Activated B cell treated with CpG ODN at 0.5 μM for 24 hours (primary cell): ENCODE results near the gene KDM8. TPM values are rescaled to one million over a fixed set of nuclear protein-coding genes. Genes with fewer than 3 reads are reported as not detected.

Source experiments
- ATAC-seq: fragments of 200-7000 bp; cut with Tn5 transposase; one replicate; pipeline ENCODE4 v1.10.0; 2021; ENCODE audit warnings: low read depth, mild to moderate bottlenecking, moderate library complexity
- CTCF ChIA-PET: fragments of 350-600 bp; sonication (Branson Sonifier 250); formaldehyde crosslinking; loops from one replicate; lab custom pipeline; 2021; ENCODE audit warnings: antibody characterized with exemption; lab: Charles Lee
- POLR2A ChIA-PET: fragments of 350-600 bp; sonication (Branson Sonifier 250); formaldehyde crosslinking; loops from one replicate; lab custom pipeline; 2021; ENCODE audit warnings: antibody characterized with exemption; lab: Charles Lee
- DNase-seq: peaks from one replicate; pipeline ENCODE4 v3.0.0; 2022
- H3K27ac Mint-ChIP-seq: one replicate; pipeline ENCODE4 v1.8.0; 2020; ENCODE audit warnings: mixed read lengths
- H3K27me3 Mint-ChIP-seq: one replicate; pipeline ENCODE4 v1.8.0; 2021; ENCODE audit warnings: mixed read lengths
- H3K36me3 Mint-ChIP-seq: one replicate; pipeline ENCODE4 v1.8.0; 2021; ENCODE audit warnings: low read depth, mixed read lengths
- H3K4me1 Mint-ChIP-seq: one replicate; pipeline ENCODE4 v1.8.0; 2021; ENCODE audit warnings: mixed read lengths
- H3K4me3 Mint-ChIP-seq: one replicate; pipeline ENCODE4 v1.8.0; 2020; ENCODE audit warnings: mild to moderate bottlenecking, mixed read lengths
- H3K9me3 Mint-ChIP-seq: one replicate; pipeline ENCODE4 v1.8.0; 2020; ENCODE audit warnings: mixed read lengths
- intact Hi-C: fragments of 100-400 bp; cut with micrococcal nuclease; formaldehyde crosslinking; loops from one replicate; pipeline ENCODE4 v1.15.1; 2024
- total RNA-seq: library from RNA; stranded (reverse); gene quantifications from 2 replicates; pipeline ENCODE4 v1.2.3, GENCODE V29; 2022
- TF ChIP-seq, protein P1 (sequence below): fragments of 200-600 bp; IDR thresholded peaks from one replicate; pipeline ENCODE4 v1.8.0; 2022; ENCODE audit warnings: antibody characterized with exemption, mild to moderate bottlenecking

The KDM8 gene
- total RNA-seq, 1 donor from 2014 or later, result 17.9 TPM

GRCh38 chr16:27181019-27181790, 22.1 kb upstream of the KDM8 start:
- H3K36me3 Mint-ChIP-seq, result no peaks in the 10 kb centered on the region
- peaks cover 16% of the 10 kb centered on the region for H3K4me1 Mint-ChIP-seq
- no peak for DNase-seq
- intact Hi-C loops, result no loop called here
- H3K27me3 Mint-ChIP-seq, result no peaks in the 10 kb centered on the region
- ChIA-PET POLR2A (interaction anchor here (0.6 kb wide), 1 partner anchor 69 kb away, joined by 3 read pairs; no protein-coding TSS in a partner anchor), CTCF (interaction anchor here (0.6 to 5.0 kb wide), 6 partner anchors 40 to 275 kb away, joined by 3 to 26 read pairs (median 4); no protein-coding TSS in a partner anchor)
- no peak for ATAC-seq
- H3K27ac Mint-ChIP-seq, result no peak overlapping the region
- TF ChIP-seq, protein P1, sequence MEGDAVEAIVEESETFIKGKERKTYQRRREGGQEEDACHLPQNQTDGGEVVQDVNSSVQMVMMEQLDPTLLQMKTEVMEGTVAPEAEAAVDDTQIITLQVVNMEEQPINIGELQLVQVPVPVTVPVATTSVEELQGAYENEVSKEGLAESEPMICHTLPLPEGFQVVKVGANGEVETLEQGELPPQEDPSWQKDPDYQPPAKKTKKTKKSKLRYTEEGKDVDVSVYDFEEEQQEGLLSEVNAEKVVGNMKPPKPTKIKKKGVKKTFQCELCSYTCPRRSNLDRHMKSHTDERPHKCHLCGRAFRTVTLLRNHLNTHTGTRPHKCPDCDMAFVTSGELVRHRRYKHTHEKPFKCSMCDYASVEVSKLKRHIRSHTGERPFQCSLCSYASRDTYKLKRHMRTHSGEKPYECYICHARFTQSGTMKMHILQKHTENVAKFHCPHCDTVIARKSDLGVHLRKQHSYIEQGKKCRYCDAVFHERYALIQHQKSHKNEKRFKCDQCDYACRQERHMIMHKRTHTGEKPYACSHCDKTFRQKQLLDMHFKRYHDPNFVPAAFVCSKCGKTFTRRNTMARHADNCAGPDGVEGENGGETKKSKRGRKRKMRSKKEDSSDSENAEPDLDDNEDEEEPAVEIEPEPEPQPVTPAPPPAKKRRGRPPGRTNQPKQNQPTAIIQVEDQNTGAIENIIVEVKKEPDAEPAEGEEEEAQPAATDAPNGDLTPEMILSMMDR, result no peak
- H3K9me3 Mint-ChIP-seq, result peaks cover 3% of the 10 kb centered on the region
- H3K4me3 Mint-ChIP-seq, result no peak overlapping the region

- H3K36me3 Mint-ChIP-seq, result no peaks in the 10 kb centered on the region
- CTCF ChIA-PET, result no interaction called here
- H3K4me3 Mint-ChIP-seq, result no peak overlapping the region
- POLR2A ChIA-PET, result no interaction called here
- no peak for DNase-seq
- TF ChIP-seq, protein P1, result no peak
- intact Hi-C loops, result no loop called here
- peaks cover 15% of the 10 kb centered on the region for H3K4me1 Mint-ChIP-seq
- no peak for ATAC-seq
- no peak overlapping the region for H3K27ac Mint-ChIP-seq
- no peaks in the 10 kb centered on the region for H3K27me3 Mint-ChIP-seq
- H3K9me3 Mint-ChIP-seq, result peaks cover 3% of the 10 kb centered on the region
Measured at GRCh38 chr16:27182906-27183405, 20.4 kb upstream of the KDM8 start.

- no peaks in the 10 kb centered on the region for H3K36me3 Mint-ChIP-seq
- peaks cover 3% of the 10 kb centered on the region for H3K9me3 Mint-ChIP-seq
- ChIA-PET POLR2A (no interaction called here), CTCF (no interaction called here)
- ATAC-seq (no peak), DNase-seq (no peak)
- TF ChIP-seq, protein P1, result no peak
- no peak overlapping the region for H3K27ac Mint-ChIP-seq
- no peaks in the 10 kb centered on the region for H3K27me3 Mint-ChIP-seq
- H3K4me1 Mint-ChIP-seq, result peaks cover 1% of the 10 kb centered on the region
- intact Hi-C loops, result no loop called here
- H3K4me3 Mint-ChIP-seq, result no peak overlapping the region
Measured at GRCh38 chr16:27185776-27186130, 17.6 kb upstream of the KDM8 start.

- intact Hi-C loops, result no loop called here
- H3K9me3 Mint-ChIP-seq, result no peaks in the 10 kb centered on the region
- H3K27me3 Mint-ChIP-seq, result no peaks in the 10 kb centered on the region
- ChIA-PET CTCF (no interaction called here), POLR2A (no interaction called here)
- H3K4me1 Mint-ChIP-seq, result peaks cover 1% of the 10 kb centered on the region
- no peak overlapping the region for H3K4me3 Mint-ChIP-seq
- DNase-seq (no peak), ATAC-seq (no peak)
- TF ChIP-seq, protein P1, result no peak
- H3K27ac Mint-ChIP-seq, result no peak overlapping the region
- no peaks in the 10 kb centered on the region for H3K36me3 Mint-ChIP-seq
Measured at GRCh38 chr16:27188633-27189032, 14.7 kb upstream of the KDM8 start.

DNA sequence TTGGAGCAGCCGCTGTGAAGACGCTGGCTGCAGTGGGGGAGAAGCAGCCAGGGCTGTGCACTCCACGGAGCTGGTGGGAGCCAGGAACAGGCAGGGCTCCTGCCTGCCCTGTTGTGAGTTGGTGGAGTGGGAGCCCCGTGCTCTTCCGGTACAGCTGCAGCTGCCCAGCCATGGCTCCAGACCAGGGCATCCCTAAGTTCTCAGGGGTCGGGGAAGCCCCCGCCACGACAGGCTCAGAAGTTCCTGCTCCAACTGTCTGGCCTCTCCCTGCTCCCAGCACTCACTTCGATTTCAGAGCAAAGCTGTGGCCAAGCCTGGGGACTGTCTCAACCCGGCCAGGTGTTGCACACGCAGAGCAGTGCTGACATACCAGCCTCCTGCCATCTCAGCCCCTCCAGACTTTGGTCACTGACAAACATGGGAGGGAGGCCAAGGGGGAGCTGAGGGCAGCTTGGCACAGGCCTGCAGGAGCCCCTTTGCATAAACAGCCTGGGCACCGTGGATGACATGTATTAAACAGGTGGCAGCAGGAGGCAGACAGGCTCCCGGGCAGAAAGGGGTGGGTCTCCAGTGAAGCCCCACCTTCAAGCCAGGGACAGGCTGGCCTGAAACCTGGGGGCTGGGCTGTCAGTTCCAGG, 13.9 kb upstream of the KDM8 start:
- Mint-ChIP-seq H3K27ac (no peak overlapping the region), H3K36me3 (no peaks in the 10 kb centered on the region), H3K4me3 (no peak overlapping the region), H3K27me3 (no peaks in the 10 kb centered on the region), H3K4me1 (peaks cover 1% of the 10 kb centered on the region), H3K9me3 (peaks cover 4% of the 10 kb centered on the region)
- ChIA-PET CTCF (no interaction called here), POLR2A (no interaction called here)
- DNase-seq, result no peak
- TF ChIP-seq, protein P1, result no peak
- intact Hi-C loops, result no loop called here
- peak; percentile 34 for ATAC-seq
